H9 (cell line): ENCODE measurements around the gene RCAN1. TPM values are rescaled to one million over a fixed set of nuclear protein-coding genes. Genes with fewer than 3 reads are reported as not detected.

Experiments
- DNase-seq: peaks from one replicate; pipeline ENCODE4 v3.0.0-alpha.2; 2017
- H2AFZ ChIP-seq: one replicate; pipeline ENCODE4 v1.6.1; 2013; ENCODE audit warnings: mild to moderate bottlenecking, low read length, control low read depth, moderate library complexity
- H2AK5ac ChIP-seq: 2 replicates; pipeline ENCODE4 v1.6.1; 2013; ENCODE audit warnings: low read length, control low read depth, mixed read lengths; ENCODE audit not compliant: insufficient read length
- H2BK120ac ChIP-seq: one replicate; pipeline ENCODE4 v1.6.1; 2013; ENCODE audit warnings: low read depth, mild to moderate bottlenecking, low read length, control low read depth, inconsistent platforms; ENCODE audit not compliant: poor library complexity, severe bottlenecking
- H2BK12ac ChIP-seq: 2 replicates; pipeline ENCODE4 v1.6.1; 2013; ENCODE audit warnings: low read length, control low read depth, mixed read lengths, low read depth; ENCODE audit not compliant: insufficient read length
- H2BK15ac ChIP-seq: 2 replicates; pipeline ENCODE4 v1.6.1; 2013; ENCODE audit warnings: low read depth, low read length, control low read depth
- H2BK20ac ChIP-seq: one replicate; pipeline ENCODE4 v1.6.1; 2013; ENCODE audit warnings: low read depth, mild to moderate bottlenecking, low read length, control low read depth, inconsistent platforms; ENCODE audit not compliant: poor library complexity, severe bottlenecking
- H2BK5ac ChIP-seq: 2 replicates; pipeline ENCODE4 v1.6.1; 2013; ENCODE audit warnings: low read length, control low read depth, mixed read lengths; ENCODE audit not compliant: insufficient read length
- H3K14ac ChIP-seq: 2 replicates; pipeline ENCODE4 v1.6.1; 2013; ENCODE audit warnings: low read length, control low read depth; ENCODE audit not compliant: insufficient read depth
- H3K18ac ChIP-seq: 2 replicates; pipeline ENCODE4 v1.6.1; 2013; ENCODE audit warnings: low read depth, mild to moderate bottlenecking, mixed read lengths, low read length, control low read depth; ENCODE audit not compliant: insufficient read length
- H3K23ac ChIP-seq: 2 replicates; pipeline ENCODE4 v1.6.1; 2013; ENCODE audit warnings: low read length, control low read depth, mixed read lengths, low read depth; ENCODE audit not compliant: insufficient read length
- H3K23me2 ChIP-seq: 2 replicates; pipeline ENCODE4 v1.6.1; 2013; ENCODE audit warnings: low read depth, mild to moderate bottlenecking, mixed read lengths, low read length, control low read depth; ENCODE audit not compliant: insufficient read length, poor library complexity, severe bottlenecking
- H3K27ac ChIP-seq: 2 replicates; pipeline ENCODE4 v1.5.1; 2013; ENCODE audit warnings: low read length, control low read depth, mixed read lengths, low read depth; ENCODE audit not compliant: insufficient read length
- H3K27me3 ChIP-seq: 2 replicates; pipeline ENCODE4 v1.6.1; 2013; ENCODE audit warnings: low read length, control low read depth, inconsistent platforms; ENCODE audit not compliant: insufficient read depth
- H3K4ac ChIP-seq: 2 replicates; pipeline ENCODE4 v1.6.1; 2013; ENCODE audit warnings: low read depth, mild to moderate bottlenecking, control low read depth, inconsistent platforms, low read length, moderate library complexity
- H3K4me1 ChIP-seq: 2 replicates; pipeline ENCODE4 v1.6.1; 2013; ENCODE audit warnings: low read length, control low read depth, inconsistent platforms; ENCODE audit not compliant: insufficient read depth
- H3K4me2 ChIP-seq: 2 replicates; pipeline ENCODE4 v1.6.1; 2013; ENCODE audit warnings: low read length, control low read depth, mixed read lengths; ENCODE audit not compliant: insufficient read length, insufficient read depth
- H3K56ac ChIP-seq: 2 replicates; pipeline ENCODE4 v1.6.1; 2013; ENCODE audit warnings: low read depth, mild to moderate bottlenecking, mixed read lengths, low read length, control low read depth; ENCODE audit not compliant: insufficient read length
- H3K79me1 ChIP-seq: 2 replicates; pipeline ENCODE4 v1.6.1; 2013; ENCODE audit warnings: low read depth, mild to moderate bottlenecking, moderate library complexity, low read length, control low read depth, inconsistent platforms; ENCODE audit not compliant: insufficient read depth, poor library complexity, severe bottlenecking
- H3K79me2 ChIP-seq: 2 replicates; pipeline ENCODE4 v1.6.1; 2013; ENCODE audit warnings: low read length, control low read depth, inconsistent platforms; ENCODE audit not compliant: insufficient read depth
- H3K9ac ChIP-seq: 2 replicates; pipeline ENCODE4 v1.6.1; 2013; ENCODE audit warnings: low read length, control low read depth, mixed read lengths; ENCODE audit not compliant: insufficient read length; ENCODE audit errors: extremely low read depth
- H3K9me3 ChIP-seq: one replicate; pipeline ENCODE4 v1.6.1; 2013; ENCODE audit warnings: low read depth, low read length, inconsistent platforms; ENCODE audit not compliant: control insufficient read depth
- H3T11ph ChIP-seq: one replicate; pipeline ENCODE4 v1.6.1; 2013; ENCODE audit warnings: mild to moderate bottlenecking, low read length, control low read depth, inconsistent platforms
- H4K20me1 ChIP-seq: one replicate; pipeline ENCODE4 v1.6.1; 2013; ENCODE audit not compliant: control insufficient read depth, insufficient read length, insufficient read depth
- H4K5ac ChIP-seq: 2 replicates; pipeline ENCODE4 v1.6.1; 2013; ENCODE audit warnings: low read depth, mild to moderate bottlenecking, mixed read lengths, low read length, control low read depth; ENCODE audit not compliant: insufficient read length
- H4K8ac ChIP-seq: replicated peaks from 2 replicates; pipeline ENCODE4 v1.6.1; 2013; ENCODE audit warnings: low read length, control low read depth, mixed read lengths, low read depth; ENCODE audit not compliant: insufficient read length
- H4K91ac ChIP-seq: 2 replicates; pipeline ENCODE4 v1.6.1; 2013; ENCODE audit warnings: low read depth, mild to moderate bottlenecking, moderate library complexity, mixed read lengths, low read length, control low read depth; ENCODE audit not compliant: insufficient read length
- H3K27ac Mint-ChIP-seq, 3 experiments: 2 replicates in 2 of 3; 3 replicates in 1 of 3; pipeline ENCODE4 v1.8.0; 2020 to 2021; ENCODE audit warnings: mixed read lengths in 3 of 3, mild to moderate bottlenecking in 1 of 3, moderate library complexity in 1 of 3
- H3K27me3 Mint-ChIP-seq: 2 replicates; pipeline ENCODE4 v1.8.0; 2021; ENCODE audit warnings: low read depth, mild to moderate bottlenecking, moderate library complexity, mixed read lengths
- H3K36me3 Mint-ChIP-seq, 3 experiments: 2 replicates in 2 of 3; 3 replicates in 1 of 3; pipeline ENCODE4 v1.8.0; 2020 to 2021; ENCODE audit warnings: low read depth in 3 of 3, mixed read lengths in 3 of 3; ENCODE audit not compliant: insufficient read depth in 1 of 3
- H3K4me1 Mint-ChIP-seq, 2 experiments: 2 replicates each; pipeline ENCODE4 v1.8.0; 2020; ENCODE audit warnings: mixed read lengths in 2 of 2
- H3K4me3 Mint-ChIP-seq, 2 experiments: 2 replicates in 1 of 2; 3 replicates in 1 of 2; pipeline ENCODE4 v1.8.0; 2020 to 2021; ENCODE audit warnings: mild to moderate bottlenecking in 2 of 2, mixed read lengths in 2 of 2, moderate library complexity in 1 of 2
- H3K9me3 Mint-ChIP-seq, 2 experiments: 2 replicates in 1 of 2; 3 replicates in 1 of 2; pipeline ENCODE4 v1.8.0; 2020; ENCODE audit warnings: mild to moderate bottlenecking in 2 of 2, mixed read lengths in 2 of 2, moderate library complexity in 1 of 2
- CTCF ChIP-seq: fragments of 200-600 bp; sonication (generic); conservative IDR thresholded peaks from 3 replicates; pipeline ENCODE4 v1.8.0; 2021; ENCODE audit warnings: antibody characterized with exemption, mild to moderate bottlenecking
- WGBS: extraction: QIAGEN DNeasy Blood & Tissue Kit; methylation state at CpG from one replicate; pipeline ENCODE4 v1.1.7; 2013; ENCODE audit warnings: missing lambda C conversion rate, low lambda C conversion rate, mixed read lengths; ENCODE audit not compliant: insufficient read length; ENCODE audit errors: extremely low coverage; 5-methylcytosine and 5-hydroxymethylcytosine counted together
- total RNA-seq: library from RNA; stranded (reverse); gene quantifications from 2 replicates; pipeline ENCODE4 v1.2.1, GENCODE V29; 2021

The RCAN1 gene
- total RNA-seq, 1 experiment from 2014 or later, result 7.0 TPM

DNA sequence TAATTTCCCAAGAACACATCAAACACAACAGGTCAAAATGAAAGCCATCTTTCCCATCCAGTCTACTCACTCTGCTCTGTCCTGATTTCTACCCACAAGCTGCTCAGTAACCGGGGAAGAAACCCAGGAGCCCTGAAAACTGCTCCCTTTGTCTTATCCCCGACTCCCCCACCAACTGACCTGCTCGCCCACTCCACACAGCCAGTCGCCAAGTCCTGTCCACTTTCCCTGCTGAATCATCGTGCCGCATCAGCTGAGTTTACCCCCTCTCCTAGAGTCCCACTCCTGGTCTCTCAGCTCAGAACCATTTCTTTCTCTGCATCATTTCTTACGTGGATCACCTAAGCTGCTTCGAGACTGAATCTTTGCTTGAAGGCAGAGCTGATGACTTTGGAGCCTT lies 11.2 kb upstream of the RCAN1 start:
- H3K4me1 Mint-ChIP-seq, result no peaks in the 10 kb centered on the region
- no CpG with 5 or more reads among the region's 8 CpGs for WGBS
- H3K36me3 Mint-ChIP-seq, result no peaks in the 10 kb centered on the region; a peak in 1 of 7 replicates
- no peak for DNase-seq
- Histone ChIP-seq H3K4me2 (no peak overlapping the region), H3K14ac (no peak overlapping the region), H4K5ac (no peak overlapping the region), H3K9ac (no peak overlapping the region), H2BK120ac (no peak overlapping the region), H2BK20ac (no peak overlapping the region), H3K4ac (no peak overlapping the region), H3K27me3 (no peaks in the 10 kb centered on the region), H2BK12ac (no peak overlapping the region), H3K56ac (no peak overlapping the region), H3K79me2 (no peaks in the 10 kb centered on the region), H4K8ac (no peak overlapping the region), H2AK5ac (no peak overlapping the region), H3T11ph (no peak overlapping the region), H3K23ac (no peak overlapping the region), H2BK15ac (no peak overlapping the region), H3K79me1 (no peaks in the 10 kb centered on the region), H4K91ac (no peak overlapping the region), H2AFZ (no peak overlapping the region), H3K4me1 (no peaks in the 10 kb centered on the region), H3K27ac (no peak overlapping the region), H4K20me1 (no peaks in the 10 kb centered on the region), H3K9me3 (no peaks in the 10 kb centered on the region), H3K18ac (no peak overlapping the region), H3K23me2 (no peaks in the 10 kb centered on the region), H2BK5ac (no peak overlapping the region)
- no peaks in the 10 kb centered on the region for H3K9me3 Mint-ChIP-seq
- peak overlapping the region in 1 of 3 experiments; percentile 45; a peak in 1 of 7 replicates for H3K27ac Mint-ChIP-seq
- H3K27me3 Mint-ChIP-seq, result peaks cover 12% of the 10 kb centered on the region
- H3K4me3 Mint-ChIP-seq, result no peak overlapping the region; a peak in 1 of 5 replicates
- no peak for TF ChIP-seq CTCF
